Stomach (tissue), 9 donors: Measurements from ENCODE around the gene RGS3. TPM values are rescaled to one million over a fixed set of nuclear protein-coding genes. Genes with fewer than 3 reads are reported as not detected.

Source experiments
- DNase-seq, 2 donors: peaks; one replicate each; pipeline versions ENCODE4 v3.0.0 to v3.0.0-alpha.2; 2013 to 2019
- H3K27ac ChIP-seq, 5 donors: fragments of 200-600 bp in 4 of 5; sonication (generic) in 4 of 5; one replicate each; pipeline ENCODE4 v1.5.1; 2013 to 2019; ENCODE audit warnings: mild to moderate bottlenecking in 1 of 5, moderate library complexity in 1 of 5
- H3K27me3 ChIP-seq, 3 donors: fragments of 200-600 bp; sonication (generic); one replicate each; pipeline ENCODE4 v1.5.1; 2017 to 2019; ENCODE audit warnings: mixed run types in 1 of 3
- H3K36me3 ChIP-seq, 4 donors: fragments of 200-600 bp; sonication (generic); 1 replicate in 3 of 4; 2 replicates in 1 of 4; pipeline ENCODE4 v1.5.1; 2016 to 2019
- H3K4me1 ChIP-seq, 4 donors: fragments of 200-600 bp; sonication (generic); one replicate each; pipeline ENCODE4 v1.5.1; 2016 to 2019
- H3K4me3 ChIP-seq, 4 donors: fragments of 200-600 bp; sonication (generic) in 3 of 4; one replicate each; pipeline ENCODE4 v1.5.1; 2016 to 2019; ENCODE audit warnings: mild to moderate bottlenecking in 1 of 4
- H3K9me3 ChIP-seq, 4 donors: fragments of 200-600 bp; sonication (generic); one replicate each; pipeline ENCODE4 v1.5.1; 2016 to 2019
- CTCF ChIP-seq, 7 experiments: fragments of 450-650 bp in 4 of 7; fragments of 200-600 bp in 3 of 7; sonication (generic) in 3 of 7; IDR thresholded peaks; one replicate each; pipeline ENCODE4 v1.5.1; 2016 to 2019; ENCODE audit warnings: antibody characterized with exemption in 7 of 7, control low read depth in 2 of 7, mild to moderate bottlenecking in 1 of 7
- EP300 ChIP-seq: sonication (generic); formaldehyde crosslinking; IDR thresholded peaks from one replicate; pipeline ENCODE4 v1.6.1; 2017; ENCODE audit warnings: antibody characterized with exemption
- POLR2A ChIP-seq, 4 donors: fragments of 450-650 bp; IDR thresholded peaks; one replicate each; pipeline ENCODE4 v1.6.1; 2016; ENCODE audit warnings: antibody characterized with exemption in 4 of 4, control low read depth in 2 of 4, mild to moderate bottlenecking in 1 of 4, moderate library complexity in 1 of 4
- POLR2AphosphoS5 ChIP-seq, 3 donors: sonication (generic); formaldehyde crosslinking; IDR thresholded peaks; one replicate each; pipeline ENCODE4 v1.6.1; 2016; ENCODE audit warnings: antibody characterized with exemption in 3 of 3
- WGBS, 5 donors: extraction: QIAGEN DNeasy Blood & Tissue Kit in 3 of 5; methylation state at CpG; one replicate each; pipeline versions ENCODE4 v1.1.5 to v1.1.7; 2013 to 2018; 5-methylcytosine and 5-hydroxymethylcytosine counted together
- intact Hi-C: fragments of 100-400 bp; cut with DNase I; formaldehyde crosslinking; loops from one replicate; pipeline ENCODE4 v1.15.1; 2023; ENCODE audit warnings: low total_unique reads
- polyA plus RNA-seq, 3 donors: library from polyadenylated mRNA; stranded (reverse); fragments of 200-250 nt; gene quantifications; one replicate each; pipeline ENCODE4 v1.2.3, GENCODE V29; 2013
- total RNA-seq, 5 donors: library from RNA; depleted of rRNA; stranded (reverse); fragments of >200 nt; gene quantifications; one replicate each; pipeline versions ENCODE4 v1.1.0 to v1.2.3, GENCODE V29; 2014 to 2016
- donor health status: healthy with polysubstance abuse.
- donor health status: Bipolar disorder and iron deficiency.
- donor health status: healthy.

RGS3 gene
- total and polyA plus RNA-seq, 8 donors, result 26.6 to 71.4 (median 35.7) TPM

GRCh38 chr9:113529336-113530009, 65.9 kb downstream of the RGS3 start:
- TF ChIP-seq POLR2AphosphoS5 (IDR thresholded peaks at IDR 0.05) (no peak), EP300 (no peak), POLR2A (IDR thresholded peaks at IDR 0.05) (no peak), CTCF (IDR thresholded peaks at IDR 0.05) (no peak)
- H3K36me3 ChIP-seq, result peaks cover 9 to 61% (median 48%) of the 10 kb centered on the region in 4 donors
- peaks cover 17 to 43% (median 31%) of the 10 kb centered on the region in 4 donors for H3K4me1 ChIP-seq
- H3K9me3 ChIP-seq, result no peaks in the 10 kb centered on the region
- no peak for DNase-seq
- no peaks in the 10 kb centered on the region for H3K27me3 ChIP-seq
- WGBS, 5 donors, result 74 to 86% (median 81%) methylated on average over 6 to 7 of the region's 7 CpGs
- H3K27ac ChIP-seq, result no peak overlapping the region
- H3K4me3 ChIP-seq, result no peak overlapping the region
- intact Hi-C loops, result no loop called here

- no peaks in the 10 kb centered on the region for H3K9me3 ChIP-seq
- intact Hi-C loops, result no loop called here
- H3K27me3 ChIP-seq, result no peaks in the 10 kb centered on the region
- no peak for TF ChIP-seq POLR2A (IDR thresholded peaks at IDR 0.05)
- TF ChIP-seq EP300, result no peak
- no peak for TF ChIP-seq CTCF (IDR thresholded peaks at IDR 0.05)
- TF ChIP-seq POLR2AphosphoS5 (IDR thresholded peaks at IDR 0.05), result no peak
- 80 to 94% (median 87%) methylated on average over 4 of the region's 4 CpGs for WGBS, 5 donors
- no peak for DNase-seq
- no peak overlapping the region for H3K27ac ChIP-seq
- no peak overlapping the region for H3K4me3 ChIP-seq
- peaks cover 9 to 60% (median 48%) of the 10 kb centered on the region in 4 donors for H3K36me3 ChIP-seq
- peaks cover 11 to 37% (median 25%) of the 10 kb centered on the region in 4 donors for H3K4me1 ChIP-seq
Observed at GRCh38 chr9:113530022-113530635, 66.6 kb downstream of the RGS3 start.

- H3K36me3 ChIP-seq, result peaks cover 9 to 60% (median 44%) of the 10 kb centered on the region in 4 donors
- DNase-seq, result no peak
- intact Hi-C loops, result no loop called here
Observed at GRCh38 chr9:113530942-113531341, 67.4 kb downstream of the RGS3 start.

More at GRCh38 chr9:113530942-113531341, 67.4 kb downstream of the RGS3 start:
- Histone ChIP-seq H3K9me3 (no peaks in the 10 kb centered on the region), H3K4me1 (peaks cover 5 to 37% (median 20%) of the 10 kb centered on the region in 4 donors), H3K27me3 (no peaks in the 10 kb centered on the region), H3K4me3 (no peak overlapping the region), H3K27ac (no peak overlapping the region)
- WGBS, 5 donors, result 90 to 100% (median 96%) methylated on average over 1 of the region's 1 CpG
- TF ChIP-seq POLR2A (IDR thresholded peaks at IDR 0.05) (no peak), EP300 (no peak), POLR2AphosphoS5 (IDR thresholded peaks at IDR 0.05) (no peak), CTCF (IDR thresholded peaks at IDR 0.05) (no peak)
